HG02840 (cell line): ENCODE measurements around the gene NFIB.

Experiments used
- ATAC-seq: cut with Tn5 transposase; IDR thresholded peaks from one replicate; pipeline ENCODE4 v1.9.1; 2021; ENCODE audit warnings: mild to moderate bottlenecking, moderate library complexity, moderate number of reproducible peaks; ENCODE audit not compliant: unreplicated experiment, low FRiP score

NFIB gene

GRCh38 chr9:14058325-14058688 is 255.6 kb downstream of the NFIB start:
- no peak for ATAC-seq

- no peak for ATAC-seq
These were observed 256.3 kb downstream of the NFIB start for GRCh38 chr9:14057368-14058324.

DNA sequence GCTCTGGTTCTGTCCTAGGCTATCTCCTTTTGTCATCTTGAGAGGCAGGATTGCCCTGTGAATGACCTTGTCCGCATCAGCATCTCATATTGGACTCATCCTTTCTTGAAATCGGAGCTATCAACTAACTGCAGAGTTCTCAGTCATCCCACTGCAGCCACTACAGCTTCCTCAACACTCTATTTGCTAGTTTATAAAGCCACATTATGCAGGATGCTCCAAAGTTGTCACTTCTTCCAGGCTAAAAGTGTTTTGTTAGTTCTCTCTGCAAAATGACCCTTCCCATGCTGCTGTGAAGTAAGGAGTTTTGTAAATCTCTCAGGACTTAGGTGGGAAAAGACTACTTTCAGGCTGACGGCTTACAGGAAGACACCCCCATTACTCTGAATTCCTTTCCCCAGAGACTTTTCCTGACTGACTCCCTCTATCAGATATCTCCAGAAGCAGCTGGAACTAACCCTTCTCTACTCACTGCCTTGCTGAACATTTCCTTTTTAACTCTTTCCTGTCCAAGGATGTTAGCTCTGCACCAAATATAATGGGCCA is 257.6 kb downstream of the NFIB start:
- no peak for ATAC-seq

DNA sequence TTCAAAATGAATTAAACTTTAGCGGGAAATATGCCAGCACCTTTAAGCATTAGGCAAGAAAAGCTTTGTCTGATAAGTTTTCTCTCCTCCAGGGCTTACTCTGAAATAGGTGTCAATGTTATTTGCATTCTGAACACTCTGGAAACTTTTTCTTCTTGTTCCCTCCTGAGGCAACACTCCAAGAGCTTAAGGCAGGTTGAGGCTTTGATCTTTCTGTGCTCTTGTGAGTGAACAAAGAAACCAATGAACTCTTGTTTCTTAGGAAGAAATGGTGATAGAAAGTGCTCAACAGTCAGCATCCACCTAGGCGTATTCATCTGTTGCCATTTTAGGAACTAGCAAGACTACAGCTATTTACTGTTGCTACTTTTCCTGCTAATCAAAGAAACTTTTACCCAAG is 259.8 kb downstream of the NFIB start:
- ATAC-seq = no peak

DNA sequence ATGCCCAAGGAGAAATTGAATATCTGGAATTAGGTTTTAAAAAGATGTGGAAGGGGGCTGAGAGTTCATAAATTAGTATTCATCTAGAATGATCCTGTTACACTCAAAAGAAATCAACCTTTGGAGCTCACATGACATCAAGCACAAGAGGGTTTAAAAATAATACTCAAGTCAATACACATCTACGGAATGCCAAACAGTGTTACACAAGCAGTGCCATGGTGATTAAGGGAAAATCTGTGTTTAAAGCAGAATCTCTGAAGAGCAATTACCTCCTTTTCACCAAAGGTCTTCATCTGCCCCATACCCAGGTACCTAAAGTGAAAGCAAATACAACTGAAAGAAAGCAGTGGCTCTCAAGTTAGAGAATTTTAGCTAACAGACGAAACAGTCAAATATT is 261.6 kb downstream of the NFIB start:
- no peak for ATAC-seq

GRCh38 chr9:14051419-14051818 is 262.5 kb downstream of the NFIB start:
- ATAC-seq = no peak

DNA sequence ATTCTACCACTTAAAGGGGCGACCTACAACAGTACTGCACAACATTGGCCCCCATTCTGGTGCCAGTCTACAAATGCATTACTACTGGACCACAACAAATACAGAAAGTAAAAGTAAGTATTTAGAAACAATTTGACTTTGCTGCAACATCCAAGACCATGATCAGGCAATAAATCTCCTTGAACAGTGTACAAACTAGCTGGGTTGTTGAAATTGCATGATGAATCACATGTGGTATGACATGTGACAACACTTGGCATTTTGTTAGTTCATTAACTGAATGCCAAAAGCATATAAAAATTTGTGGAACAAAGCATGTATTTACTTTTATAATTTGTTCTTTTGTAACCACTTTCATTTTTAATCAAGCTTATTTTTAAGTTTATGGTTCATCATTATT is 270.5 kb downstream of the NFIB start:
- no peak for ATAC-seq

DNA sequence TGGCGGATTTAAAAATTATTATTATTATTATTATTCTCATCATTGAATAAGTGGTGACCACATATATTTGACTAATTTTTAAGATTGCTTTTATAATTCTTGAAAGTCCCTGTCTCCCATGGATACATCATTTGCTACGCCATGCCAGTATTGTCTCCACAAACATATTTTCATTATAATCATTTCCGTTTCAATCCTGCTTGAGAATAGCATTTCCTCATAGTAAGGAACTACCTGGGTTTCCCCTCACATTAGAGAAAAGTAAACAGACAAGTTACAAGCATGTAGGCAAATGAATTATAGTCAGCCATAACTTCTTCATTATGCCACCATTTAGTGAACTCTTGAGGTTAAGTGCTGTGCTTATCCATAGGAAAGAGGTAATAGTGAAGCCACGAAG is 276.6 kb downstream of the NFIB start:
- no peak for ATAC-seq

GRCh38 chr9:14033067-14033466 is 280.9 kb downstream of the NFIB start:
- no peak for ATAC-seq
